ENCODE results near the gene PI4KB. TPM values are rescaled to one million over a fixed set of nuclear protein-coding genes. Genes with fewer than 3 reads are reported as not detected.

Gene PI4KB
- total RNA-seq, 1 donor from 2014 or later = 68.7 TPM

DNA sequence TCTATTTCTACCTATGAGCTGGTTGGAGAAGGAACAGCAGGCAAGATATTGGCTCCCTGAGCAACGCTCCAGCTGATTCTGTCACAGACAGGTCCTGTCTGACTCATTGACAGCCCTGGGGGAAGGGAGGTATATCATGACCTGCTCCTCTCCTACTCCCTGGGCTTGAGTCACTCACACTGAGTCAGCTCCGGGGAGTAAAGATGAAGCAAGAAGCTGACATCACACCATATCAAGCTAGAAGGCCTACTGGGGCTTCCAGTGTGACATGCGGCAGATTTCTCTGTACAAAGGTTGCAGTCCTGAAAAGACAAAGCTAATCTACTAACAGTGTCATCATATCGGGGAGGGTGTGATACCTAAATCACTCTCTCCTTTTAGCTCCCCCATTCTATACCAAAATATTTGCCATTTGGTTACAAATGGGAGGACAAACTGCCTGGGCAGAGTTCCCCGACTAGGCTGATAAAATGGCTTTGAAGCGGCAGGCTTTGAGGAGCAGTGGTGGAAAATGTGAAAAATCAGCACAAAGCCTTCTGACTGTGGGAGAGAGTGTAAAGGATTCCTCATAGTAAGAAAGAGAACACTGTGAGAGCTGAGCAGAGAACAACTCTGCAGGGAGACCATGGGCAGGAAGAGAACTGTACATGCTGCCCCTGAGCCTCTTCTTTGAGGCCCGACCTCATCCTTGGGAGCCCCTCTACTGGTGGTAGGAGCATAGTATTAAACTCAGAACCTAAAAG is 15.5 kb downstream of the PI4KB start:
- peaks cover 6% of the 10 kb centered on the region for H3K36me3 Mint-ChIP-seq (ENCODE audit: unreplicated experiment)
- no peak for DNase-seq
- TF ChIP-seq CTCF (IDR thresholded peaks at IDR 0.05; ENCODE audit: partially characterized antibody, unreplicated experiment) = no peak
- peaks cover 1% of the 10 kb centered on the region for H3K27me3 Mint-ChIP-seq (ENCODE audit: unreplicated experiment)
- H3K4me1 Mint-ChIP-seq (ENCODE audit: low read depth, unreplicated experiment) = peaks cover 17% of the 10 kb centered on the region
- H3K4me3 Mint-ChIP-seq (ENCODE audit: unreplicated experiment) = no peak overlapping the region
- H3K9me3 Mint-ChIP-seq (ENCODE audit: unreplicated experiment) = no peaks in the 10 kb centered on the region
- peak overlapping the region; percentile 81 for H3K27ac Mint-ChIP-seq (ENCODE audit: unreplicated experiment)

GRCh38 chr1:151311011-151311410 is 16.2 kb downstream of the PI4KB start:
- H3K9me3 Mint-ChIP-seq (ENCODE audit: unreplicated experiment) = no peaks in the 10 kb centered on the region
- no peak overlapping the region for H3K4me3 Mint-ChIP-seq (ENCODE audit: unreplicated experiment)
- H3K27ac Mint-ChIP-seq (ENCODE audit: unreplicated experiment) = peak overlapping the region; percentile 81
- peaks cover 6% of the 10 kb centered on the region for H3K36me3 Mint-ChIP-seq (ENCODE audit: unreplicated experiment)
- H3K27me3 Mint-ChIP-seq (ENCODE audit: unreplicated experiment) = peaks cover 1% of the 10 kb centered on the region
- peaks cover 15% of the 10 kb centered on the region for H3K4me1 Mint-ChIP-seq (ENCODE audit: low read depth, unreplicated experiment)
- no peak for DNase-seq
- TF ChIP-seq CTCF (IDR thresholded peaks at IDR 0.05; ENCODE audit: partially characterized antibody, unreplicated experiment) = no peak

DNA sequence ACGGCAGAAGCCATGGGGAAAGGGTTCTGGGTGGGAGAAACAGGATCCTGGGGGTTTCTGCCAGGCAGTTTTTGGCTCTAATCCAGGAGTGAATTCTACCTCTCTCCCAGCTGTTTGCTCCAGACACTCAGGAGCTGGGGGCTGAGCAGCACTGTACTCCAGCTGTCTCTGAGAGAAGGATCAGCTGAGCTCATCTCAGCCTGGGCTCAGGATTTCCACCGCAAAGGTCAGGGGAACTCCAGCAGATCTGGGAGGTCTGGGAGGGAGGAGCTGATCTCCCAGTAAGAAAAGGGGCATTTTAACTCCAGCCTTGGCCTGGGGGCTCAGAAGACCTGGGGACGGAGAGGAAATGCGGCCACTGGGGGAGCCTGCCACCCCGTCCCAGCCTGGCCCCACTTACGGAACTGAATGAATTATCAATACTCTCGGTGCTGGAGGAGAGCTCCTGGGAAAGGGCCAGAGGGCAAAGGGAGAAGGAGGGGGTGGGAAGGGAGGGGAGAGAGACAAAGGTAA is 17.3 kb downstream of the PI4KB start:
- DNase-seq = no peak
- H3K27ac Mint-ChIP-seq (ENCODE audit: unreplicated experiment) = peak overlapping the region; percentile 72
- TF ChIP-seq CTCF (IDR thresholded peaks at IDR 0.05; ENCODE audit: partially characterized antibody, unreplicated experiment) = no peak
- H3K4me3 Mint-ChIP-seq (ENCODE audit: unreplicated experiment) = no peak overlapping the region
- peaks cover 6% of the 10 kb centered on the region for H3K36me3 Mint-ChIP-seq (ENCODE audit: unreplicated experiment)
- H3K4me1 Mint-ChIP-seq (ENCODE audit: low read depth, unreplicated experiment) = peaks cover 10% of the 10 kb centered on the region
- no peaks in the 10 kb centered on the region for H3K9me3 Mint-ChIP-seq (ENCODE audit: unreplicated experiment)
- peaks cover 1% of the 10 kb centered on the region for H3K27me3 Mint-ChIP-seq (ENCODE audit: unreplicated experiment)

GRCh38 chr1:151294742-151295462 is 32.3 kb downstream of the PI4KB start:
- no peak for DNase-seq
- Mint-ChIP-seq H3K27ac (ENCODE audit: unreplicated experiment) (peak overlapping the region; percentile 40), H3K36me3 (ENCODE audit: unreplicated experiment) (no peaks in the 10 kb centered on the region), H3K4me1 (ENCODE audit: low read depth, unreplicated experiment) (peaks cover 3% of the 10 kb centered on the region), H3K9me3 (ENCODE audit: unreplicated experiment) (no peaks in the 10 kb centered on the region), H3K4me3 (ENCODE audit: unreplicated experiment) (no peak overlapping the region), H3K27me3 (ENCODE audit: unreplicated experiment) (peaks cover 6% of the 10 kb centered on the region)
- TF ChIP-seq CTCF (IDR thresholded peaks at IDR 0.05; ENCODE audit: partially characterized antibody, unreplicated experiment) = no peak

DNA sequence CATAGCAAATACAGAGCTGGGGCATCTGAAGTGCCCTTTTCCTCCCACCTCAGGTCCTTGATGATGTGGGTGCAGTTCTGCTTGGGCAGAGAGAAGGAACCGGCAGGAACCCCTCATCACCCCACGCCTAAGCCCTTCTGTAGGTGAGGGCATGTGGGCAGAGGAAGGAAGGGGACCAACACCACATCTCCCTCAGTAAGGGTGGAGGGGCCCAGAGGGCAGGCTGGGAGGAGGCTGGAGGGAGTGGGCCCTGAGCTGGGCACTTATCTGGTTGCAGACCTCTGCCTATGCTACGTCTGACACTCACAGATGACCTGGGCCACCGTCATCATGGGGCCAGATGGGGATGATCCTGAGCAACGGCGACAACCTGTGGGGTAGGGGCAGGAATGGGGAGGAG is 34.1 kb downstream of the PI4KB start:
- DNase-seq = no peak
- H3K36me3 Mint-ChIP-seq (ENCODE audit: unreplicated experiment) = no peaks in the 10 kb centered on the region
- H3K4me1 Mint-ChIP-seq (ENCODE audit: low read depth, unreplicated experiment) = peaks cover 9% of the 10 kb centered on the region
- H3K4me3 Mint-ChIP-seq (ENCODE audit: unreplicated experiment) = no peak overlapping the region
- no peaks in the 10 kb centered on the region for H3K9me3 Mint-ChIP-seq (ENCODE audit: unreplicated experiment)
- peak overlapping the region; percentile 82 for H3K27ac Mint-ChIP-seq (ENCODE audit: unreplicated experiment)
- no peak for TF ChIP-seq CTCF (IDR thresholded peaks at IDR 0.05; ENCODE audit: partially characterized antibody, unreplicated experiment)
- peaks cover 11% of the 10 kb centered on the region for H3K27me3 Mint-ChIP-seq (ENCODE audit: unreplicated experiment)
